ENCODE measurements around the gene PTPRR. TPM values are rescaled to one million over a fixed set of nuclear protein-coding genes. Genes with fewer than 3 reads are reported as not detected.

The PTPRR gene
- total and polyA plus RNA-seq, 10 donors: 0.41 to 2.7 (median 1.5) TPM

GRCh38 chr12:70925539-70925938 lies 5.0 kb upstream of the PTPRR start:
- 45 to 61% (median 58%) methylated on average over 1 of the region's 1 CpG for WGBS, 5 donors
- no peaks in the 10 kb centered on the region for H3K9me3 ChIP-seq
- DNase-seq: no peak
- no peaks in the 10 kb centered on the region for H3K36me3 ChIP-seq
- TF ChIP-seq POLR2A (IDR thresholded peaks at IDR 0.05) (no peak), POLR2AphosphoS5 (IDR thresholded peaks at IDR 0.05) (no peak)
- H3K27me3 ChIP-seq (replicated peaks in 1 of 7): peaks cover 0 to 7% (median 0%) of the 10 kb centered on the region in 7 donors
- intact Hi-C loops (cut with DNase I; ENCODE audit: low total_unique reads): no loop called here
- H3K4me1 ChIP-seq: no peaks in the 10 kb centered on the region
- H3K27ac ChIP-seq: no peak overlapping the region
- H3K4me3 ChIP-seq: no peak overlapping the region

- intact Hi-C loops (cut with DNase I; ENCODE audit: low total_unique reads): no loop called here
- no peak for DNase-seq
Observed at GRCh38 chr12:70920891-70921290, 353 bp upstream of the PTPRR start.

GRCh38 chr12:70919597-70920035 lies 922 bp downstream of the PTPRR start:
- Histone ChIP-seq H3K9me3 (no peaks in the 10 kb centered on the region), H3K4me3 (no peak overlapping the region), H3K36me3 (no peaks in the 10 kb centered on the region), H3K27me3 (replicated peaks in 1 of 7) (peaks cover 0 to 26% (median 4%) of the 10 kb centered on the region in 7 donors), H3K4me1 (no peaks in the 10 kb centered on the region), H3K27ac (no peak overlapping the region)
- DNase-seq: no peak
- 17 to 29% (median 23%) methylated on average over 10 of the region's 10 CpGs for WGBS, 5 donors
- TF ChIP-seq POLR2AphosphoS5 (IDR thresholded peaks at IDR 0.05): no peak
- no peak for TF ChIP-seq CTCF (IDR thresholded peaks at IDR 0.05 in 8 of 11, conservative IDR thresholded peaks at IDR 0.05 in 3 of 11)
- TF ChIP-seq POLR2A (IDR thresholded peaks at IDR 0.05): no peak
- intact Hi-C loops (cut with DNase I; ENCODE audit: low total_unique reads): no loop called here

More at GRCh38 chr12:70920891-70921290, 353 bp upstream of the PTPRR start:
- no peaks in the 10 kb centered on the region for H3K9me3 ChIP-seq
- peaks cover 0 to 26% (median 4%) of the 10 kb centered on the region in 7 donors for H3K27me3 ChIP-seq (replicated peaks in 1 of 7)
- H3K4me3 ChIP-seq: no peak overlapping the region
- WGBS, 5 donors: 21 to 29% (median 24%) methylated on average over 9 of the region's 9 CpGs
- no peak overlapping the region for H3K27ac ChIP-seq
- H3K4me1 ChIP-seq: no peaks in the 10 kb centered on the region
- TF ChIP-seq POLR2AphosphoS5 (IDR thresholded peaks at IDR 0.05) (no peak), CTCF (IDR thresholded peaks at IDR 0.05 in 8 of 11, conservative IDR thresholded peaks at IDR 0.05 in 3 of 11) (no peak), POLR2A (IDR thresholded peaks at IDR 0.05) (no peak)
- no peaks in the 10 kb centered on the region for H3K36me3 ChIP-seq

- no peak for DNase-seq
- Histone ChIP-seq H3K9me3 (no peaks in the 10 kb centered on the region), H3K27ac (no peak overlapping the region), H3K27me3 (replicated peaks in 1 of 7) (peaks cover 0 to 26% (median 4%) of the 10 kb centered on the region in 7 donors), H3K36me3 (no peaks in the 10 kb centered on the region), H3K4me3 (no peak overlapping the region), H3K4me1 (no peaks in the 10 kb centered on the region)
- intact Hi-C loops (cut with DNase I; ENCODE audit: low total_unique reads): no loop called here
- 73 to 82% (median 77%) methylated on average over 2 of the region's 2 CpGs for WGBS, 5 donors
- TF ChIP-seq POLR2AphosphoS5 (IDR thresholded peaks at IDR 0.05): no peak
- no peak for TF ChIP-seq CTCF (IDR thresholded peaks at IDR 0.05 in 8 of 11, conservative IDR thresholded peaks at IDR 0.05 in 3 of 11)
- no peak for TF ChIP-seq POLR2A (IDR thresholded peaks at IDR 0.05)
Observed at GRCh38 chr12:70919176-70919575, 1.4 kb downstream of the PTPRR start.

GRCh38 chr12:70918321-70918720 lies 2.2 kb downstream of the PTPRR start:
- H3K4me3 ChIP-seq: no peak overlapping the region
- peaks cover 0 to 26% (median 4%) of the 10 kb centered on the region in 7 donors for H3K27me3 ChIP-seq (replicated peaks in 1 of 7)
- H3K36me3 ChIP-seq: no peaks in the 10 kb centered on the region
- intact Hi-C loops (cut with DNase I; ENCODE audit: low total_unique reads): no loop called here
- no peaks in the 10 kb centered on the region for H3K9me3 ChIP-seq
- H3K4me1 ChIP-seq: no peaks in the 10 kb centered on the region
- WGBS, 5 donors: 87 to 98% (median 90%) methylated on average over 1 of the region's 1 CpG
- TF ChIP-seq POLR2A (IDR thresholded peaks at IDR 0.05) (no peak), CTCF (IDR thresholded peaks at IDR 0.05 in 8 of 11, conservative IDR thresholded peaks at IDR 0.05 in 3 of 11) (no peak), POLR2AphosphoS5 (IDR thresholded peaks at IDR 0.05) (no peak)
- no peak for DNase-seq
- no peak overlapping the region for H3K27ac ChIP-seq
